NCI-H774 (cell line): ENCODE data around the gene NCOA7.
"Not testable (repeated sequence)": the region's sequence is repeated elsewhere in the genome, so short reads cannot be mapped to it uniquely, and the experiment has no call there.

Experiments
- DNase-seq: peaks from one replicate; lab custom pipeline; 2025; lab: John Stamatoyannopoulos, UW

Gene NCOA7

DNA sequence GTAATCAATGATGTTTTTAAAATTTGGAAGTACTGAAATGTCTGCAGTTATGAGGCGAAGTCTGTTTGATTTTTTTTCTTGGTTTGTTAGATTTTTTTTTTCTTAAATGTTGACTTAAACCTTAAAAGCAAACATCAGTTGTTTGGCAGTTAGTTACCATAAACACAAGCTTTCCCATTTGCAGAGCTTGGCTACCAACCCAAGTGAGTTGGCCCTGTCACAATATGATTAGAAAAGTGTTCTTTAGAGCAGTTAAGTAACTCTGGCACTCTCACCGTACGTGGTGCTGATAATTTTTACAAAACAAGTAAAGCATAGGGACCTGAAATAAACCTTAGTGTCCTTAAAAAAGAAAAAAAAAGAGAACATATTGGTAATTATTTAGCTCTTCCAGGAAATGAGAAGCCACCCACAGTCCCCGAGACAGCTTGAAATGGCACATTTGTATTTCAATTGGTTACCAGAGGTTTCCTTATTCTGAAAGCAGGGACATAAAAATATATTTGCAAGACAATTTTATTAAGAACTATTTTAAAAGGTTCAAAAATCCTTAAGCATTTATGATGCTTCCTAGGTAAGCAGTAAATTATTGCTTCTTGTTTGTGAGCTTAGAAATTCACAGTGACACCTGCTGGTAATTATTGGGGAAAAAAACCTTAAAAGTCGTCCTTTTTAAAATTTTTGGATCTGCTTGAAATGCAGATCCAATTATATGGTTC, 37.4 kb upstream of the NCOA7 start:
- DNase-seq = peak; percentile 59

DNA sequence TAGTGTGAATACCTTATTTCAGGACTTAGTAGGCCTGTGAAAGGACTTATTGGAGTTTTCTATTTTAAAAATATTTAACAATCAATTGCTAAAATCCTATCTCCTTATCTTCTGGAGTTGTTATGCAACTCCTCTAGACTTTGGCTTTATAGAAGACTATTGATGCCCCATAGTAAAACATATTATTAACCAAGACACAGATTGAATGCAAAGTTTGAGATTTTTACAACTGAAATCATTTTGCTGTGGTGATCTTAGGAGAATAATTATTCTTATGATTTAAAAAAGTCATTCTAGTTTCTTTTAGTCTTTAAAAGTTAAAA, 36.9 kb upstream of the NCOA7 start:
- DNase-seq = no peak

DNA sequence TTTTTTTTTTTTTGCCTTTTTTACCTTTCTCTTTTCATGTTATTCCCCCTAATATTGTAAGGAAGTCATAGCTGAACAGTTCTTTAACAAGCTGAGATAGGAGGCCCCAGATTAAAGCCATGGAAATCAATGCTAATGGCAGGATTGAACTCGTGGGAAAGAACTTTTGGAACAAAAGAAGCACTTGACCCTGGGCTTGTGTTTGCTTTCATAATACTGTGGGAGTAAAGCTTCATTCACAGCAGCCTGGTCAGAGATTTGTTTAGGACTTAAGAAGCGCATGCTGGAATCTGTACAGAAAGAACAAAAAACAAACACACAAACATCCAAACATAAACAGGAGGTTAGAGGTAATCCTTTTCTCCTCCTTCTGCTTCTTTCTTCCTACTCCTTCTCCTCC, 36.2 kb upstream of the NCOA7 start:
- DNase-seq = no peak

DNA sequence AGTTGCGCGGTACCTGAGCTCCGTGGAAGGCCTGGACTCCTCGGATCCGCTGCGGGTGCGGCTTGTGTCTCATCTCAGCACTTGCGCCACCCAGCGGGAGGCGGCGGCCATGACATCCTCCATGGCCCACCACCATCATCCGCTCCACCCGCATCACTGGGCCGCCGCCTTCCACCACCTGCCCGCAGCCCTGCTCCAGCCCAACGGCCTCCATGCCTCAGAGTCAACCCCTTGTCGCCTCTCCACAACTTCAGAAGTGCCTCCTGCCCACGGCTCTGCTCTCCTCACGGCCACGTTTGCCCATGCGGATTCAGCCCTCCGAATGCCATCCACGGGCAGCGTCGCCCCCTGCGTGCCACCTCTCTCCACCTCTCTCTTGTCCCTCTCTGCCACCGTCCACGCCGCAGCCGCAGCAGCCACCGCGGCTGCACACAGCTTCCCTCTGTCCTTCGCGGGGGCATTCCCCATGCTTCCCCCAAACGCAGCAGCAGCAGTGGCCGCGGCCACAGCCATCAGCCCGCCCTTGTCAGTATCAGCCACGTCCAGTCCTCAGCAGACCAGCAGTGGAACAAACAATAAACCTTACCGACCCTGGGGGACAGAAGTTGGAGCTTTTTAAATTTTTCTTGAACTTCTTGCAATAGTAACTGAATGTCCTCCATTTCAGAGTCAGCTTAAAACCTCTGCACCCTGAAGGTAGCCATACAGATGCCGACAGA, 31.4 kb upstream of the NCOA7 start:
- DNase-seq = no peak

GRCh38 chr6:125759959-125760457, 30.8 kb upstream of the NCOA7 start:
- DNase-seq = no peak

DNA sequence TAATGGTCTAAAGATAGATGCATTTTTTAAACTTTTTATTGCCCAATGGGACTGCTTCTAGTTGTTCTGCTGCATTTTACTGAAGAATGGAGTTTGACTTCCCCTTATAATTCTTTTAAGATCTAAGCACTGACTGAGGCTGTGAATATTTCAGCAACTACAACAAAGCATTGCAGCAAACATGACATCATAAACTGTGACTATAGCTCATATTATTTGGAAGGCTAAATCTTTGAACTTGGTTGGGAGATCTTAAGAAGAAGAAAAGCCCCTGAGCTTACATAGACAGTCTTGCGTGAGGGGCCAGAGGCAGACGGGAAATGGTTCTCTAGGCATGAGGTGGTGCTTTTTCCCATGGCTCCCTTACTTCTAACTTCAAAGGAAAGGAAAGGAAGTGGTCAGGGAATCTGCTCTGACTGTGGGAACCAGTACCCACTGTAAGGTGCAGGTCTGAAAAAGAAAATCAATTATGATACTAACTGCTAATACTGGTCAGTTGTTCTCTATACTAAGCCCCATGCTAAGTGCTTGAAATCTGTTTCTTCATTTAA, 26.6 kb upstream of the NCOA7 start:
- DNase-seq = no peak

DNA sequence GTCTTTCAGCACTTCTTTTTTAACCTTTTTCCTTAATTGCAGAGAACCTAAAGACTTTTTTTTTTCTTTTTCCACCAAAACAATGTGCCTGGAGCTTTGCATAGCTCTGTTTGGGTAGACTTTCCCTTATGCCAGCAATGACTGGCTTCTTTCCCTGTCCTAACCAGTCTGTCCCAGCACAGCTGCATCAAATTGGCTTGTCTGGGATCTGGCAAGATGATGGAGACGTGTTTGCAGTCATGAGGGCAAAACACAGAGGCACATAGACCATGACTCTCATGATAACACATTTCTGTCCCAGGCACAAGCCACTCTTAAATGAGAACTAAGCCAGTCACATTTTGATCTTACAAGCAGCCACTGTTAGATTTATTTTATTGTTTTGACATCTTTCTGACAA, 24.8 kb upstream of the NCOA7 start:
- DNase-seq = no peak

DNA sequence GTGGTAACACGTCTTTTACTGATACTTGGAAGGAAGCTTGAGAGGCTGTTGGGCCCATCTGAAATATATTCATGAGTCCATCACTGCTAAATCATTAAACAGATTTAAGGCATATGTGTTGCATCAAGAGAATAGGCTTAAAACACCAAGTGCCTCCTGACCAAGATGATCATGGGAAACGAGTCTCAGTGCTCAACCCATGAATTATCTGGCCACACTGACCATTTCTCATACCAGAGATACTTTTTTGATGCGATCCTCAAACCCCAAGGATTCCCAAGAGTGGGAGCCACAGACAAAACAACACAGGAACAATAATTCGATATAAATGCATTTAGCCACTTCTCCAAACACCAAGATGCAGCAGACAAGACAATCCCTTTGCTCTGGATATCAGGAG, 24.1 kb upstream of the NCOA7 start:
- DNase-seq = no peak

- no peak for DNase-seq
Observed at GRCh38 chr6:125769147-125769783, 21.5 kb upstream of the NCOA7 start.

DNA sequence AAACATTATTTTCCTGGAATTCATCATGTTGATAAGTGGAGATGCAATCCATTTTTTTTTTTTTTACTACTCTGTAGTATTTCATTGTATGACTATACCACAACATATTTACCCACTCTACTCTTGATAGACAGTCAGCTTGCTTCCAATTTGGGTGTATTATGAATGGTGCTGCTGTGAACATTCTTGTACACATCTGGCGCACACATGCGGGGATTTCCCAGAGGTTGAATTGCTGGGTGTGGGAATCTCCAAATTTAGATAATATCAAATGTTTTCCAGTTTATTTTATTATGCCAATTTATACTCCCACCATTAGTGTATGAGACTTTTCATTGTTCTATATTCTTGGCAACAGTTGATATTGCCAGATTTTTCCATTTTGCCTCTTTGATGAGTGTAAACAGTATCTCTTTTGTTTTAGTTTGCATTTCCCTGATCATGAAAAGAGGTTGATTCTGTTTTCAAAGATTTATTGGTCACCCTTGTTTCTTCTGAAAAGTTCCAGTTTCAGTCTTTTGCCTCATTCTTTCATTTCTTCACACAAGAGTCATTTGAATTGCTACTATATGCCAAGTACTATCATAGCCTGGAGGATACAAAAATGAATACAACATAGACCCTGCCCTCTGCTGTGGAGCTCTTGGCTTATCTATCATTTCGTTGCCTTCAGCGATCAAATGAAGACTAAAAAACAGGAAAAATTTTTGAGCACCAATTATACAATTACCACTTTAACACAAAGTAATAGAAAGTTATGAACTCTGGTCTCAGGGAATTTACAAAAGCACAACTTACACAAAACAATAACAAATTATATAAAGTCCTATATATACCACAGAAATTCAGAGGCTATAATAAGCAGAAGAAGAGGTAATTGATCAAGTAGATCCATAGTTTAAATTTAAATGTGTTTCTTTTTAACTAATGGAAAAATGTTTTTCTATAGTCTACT, 17.1 kb upstream of the NCOA7 start:
- no peak for DNase-seq

GRCh38 chr6:125776107-125776826, 14.5 kb upstream of the NCOA7 start:
- DNase-seq = not testable (repeated sequence)

DNA sequence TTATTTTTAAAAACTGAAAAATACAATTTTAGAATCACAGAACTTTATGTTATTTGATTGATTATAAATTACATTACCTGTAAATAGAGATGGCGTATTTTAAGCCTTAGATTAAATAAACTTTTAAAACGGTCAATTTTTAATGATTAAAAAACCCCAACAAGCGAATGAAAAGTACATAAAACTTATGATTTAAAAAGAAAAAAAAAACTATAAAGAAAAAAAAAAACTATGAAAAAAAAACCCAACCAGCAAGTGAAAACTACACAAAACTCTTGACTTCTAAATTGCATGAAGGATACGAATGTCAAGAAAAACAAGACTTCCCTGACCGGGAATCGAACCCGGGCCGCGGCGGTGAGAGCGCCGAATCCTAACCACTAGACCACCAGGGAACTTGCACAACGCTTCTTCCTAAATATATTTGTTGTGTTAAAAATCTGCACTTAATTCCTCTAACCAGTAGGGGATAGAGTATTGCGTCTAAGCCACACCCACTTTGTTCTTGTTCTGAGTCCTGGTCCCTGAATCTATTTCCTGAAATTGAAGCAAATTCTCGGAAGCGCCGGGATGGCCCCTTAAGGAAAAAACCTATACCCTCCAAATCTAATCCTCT, 10.7 kb upstream of the NCOA7 start:
- peak; percentile 98 for DNase-seq

- peak; percentile 85 for DNase-seq
Observed at GRCh38 chr6:125780540-125781313, 10.0 kb upstream of the NCOA7 start.

DNA sequence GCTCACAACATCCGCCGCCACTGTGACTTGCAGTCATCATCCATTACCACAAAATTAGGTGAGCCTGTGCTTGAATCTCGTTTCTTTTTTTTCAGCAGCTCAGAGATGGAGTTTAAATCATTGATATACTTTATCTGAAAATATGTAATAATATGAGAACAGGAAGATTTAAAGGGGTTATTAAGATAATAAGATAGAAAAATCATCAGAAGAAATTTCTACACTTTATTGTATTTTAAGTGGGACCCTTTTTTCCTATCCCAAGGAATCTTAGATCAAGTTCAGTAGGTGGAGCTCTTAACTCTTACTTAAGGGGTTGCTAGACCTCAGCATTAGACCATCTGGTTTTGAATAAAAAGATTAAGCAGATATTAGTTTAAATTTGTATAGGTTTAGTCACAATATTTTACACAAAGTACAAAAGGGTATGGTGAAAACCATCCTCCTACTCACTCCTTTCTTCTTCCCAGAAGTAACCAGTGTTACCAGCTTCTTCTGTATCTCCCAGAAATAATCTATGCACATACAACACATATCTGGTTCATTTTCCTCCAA, 9.4 kb upstream of the NCOA7 start:
- peak; percentile 59 for DNase-seq

DNA sequence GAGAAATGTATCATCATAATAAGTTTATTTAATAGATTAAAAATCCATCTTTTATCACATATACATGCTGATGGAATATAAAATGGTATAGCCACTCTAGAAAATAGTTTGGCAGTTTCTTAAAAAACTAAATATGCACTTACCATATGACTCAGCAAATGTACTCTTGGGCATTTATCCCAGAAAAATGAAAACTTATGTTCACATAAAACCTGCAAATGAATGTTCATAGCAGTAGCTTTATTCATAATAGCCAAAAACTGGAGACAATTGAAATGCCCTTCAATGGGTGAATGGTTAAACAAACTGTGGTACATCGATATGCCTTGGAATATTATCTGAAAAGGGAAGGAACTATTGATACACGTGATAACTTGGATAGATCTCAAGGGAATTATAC, 6.4 kb upstream of the NCOA7 start:
- DNase-seq = no peak

- no peak for DNase-seq
Observed at GRCh38 chr6:125787791-125788190, 3.0 kb upstream of the NCOA7 start.

- no peak for DNase-seq
Observed at GRCh38 chr6:125789167-125789566, 1.6 kb upstream of the NCOA7 start.

DNA sequence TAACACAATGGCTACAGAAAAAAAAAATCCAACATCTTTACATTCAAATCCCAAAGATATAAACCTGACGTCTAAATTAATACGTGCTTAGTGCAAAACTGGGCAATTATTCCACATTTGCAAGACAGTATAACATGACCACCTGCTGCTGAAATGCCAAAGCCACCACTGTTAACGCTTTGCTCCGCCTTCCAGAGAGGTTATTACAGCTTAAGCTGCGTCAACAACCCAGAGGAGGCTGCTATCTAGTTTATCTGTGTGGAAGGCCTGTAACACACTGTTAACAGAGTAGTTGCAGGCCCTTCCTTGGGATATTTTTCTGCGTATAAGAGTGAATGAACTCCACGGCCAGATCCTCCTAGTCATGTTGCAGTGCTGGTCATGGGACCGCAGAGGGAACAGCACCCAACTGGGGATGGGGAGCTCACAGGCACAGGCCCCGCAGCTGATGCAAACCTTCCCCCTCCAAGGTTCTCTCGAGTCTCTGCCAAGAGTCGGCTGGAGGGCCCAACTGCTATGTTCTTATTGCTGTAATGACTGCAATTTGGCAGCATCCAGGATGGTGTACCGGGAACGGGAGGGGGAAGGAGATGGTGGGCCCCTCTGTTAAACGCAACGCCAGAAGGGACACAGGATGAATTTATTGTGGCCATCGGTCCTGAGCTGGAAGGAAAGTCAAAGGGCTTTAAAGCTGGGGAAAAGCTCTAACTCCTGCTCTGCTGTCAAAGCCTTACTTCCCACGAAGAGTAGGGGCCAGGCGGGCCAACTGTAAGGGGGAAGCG, 993 bp upstream of the NCOA7 start:
- peak; percentile 85 for DNase-seq
